GM19025 (cell line): ENCODE measurements around the gene KCTD14.

ENCODE experiments used
- ATAC-seq: cut with Tn5 transposase; IDR thresholded peaks from one replicate; pipeline ENCODE4 v1.9.1; 2021; ENCODE audit warnings: mild to moderate bottlenecking, low read depth, moderate library complexity; ENCODE audit not compliant: unreplicated experiment

KCTD14 gene

GRCh38 chr11:77967121-77967520 lies 56.0 kb downstream of the KCTD14 start:
- ATAC-seq, result no peak

- no peak for ATAC-seq
Observed at GRCh38 chr11:77966338-77966737, 56.7 kb downstream of the KCTD14 start.
